ENCODE data around the gene CEBPZ. TPM values are rescaled to one million over a fixed set of nuclear protein-coding genes. Genes with fewer than 3 reads are reported as not detected.
A peak's percentile ranks its signal among the peaks of the same experiment; 100 is the strongest.

CEBPZ gene
- total RNA-seq, 2 experiments from 2014 or later: 69.2 to 78.6 TPM

DNA sequence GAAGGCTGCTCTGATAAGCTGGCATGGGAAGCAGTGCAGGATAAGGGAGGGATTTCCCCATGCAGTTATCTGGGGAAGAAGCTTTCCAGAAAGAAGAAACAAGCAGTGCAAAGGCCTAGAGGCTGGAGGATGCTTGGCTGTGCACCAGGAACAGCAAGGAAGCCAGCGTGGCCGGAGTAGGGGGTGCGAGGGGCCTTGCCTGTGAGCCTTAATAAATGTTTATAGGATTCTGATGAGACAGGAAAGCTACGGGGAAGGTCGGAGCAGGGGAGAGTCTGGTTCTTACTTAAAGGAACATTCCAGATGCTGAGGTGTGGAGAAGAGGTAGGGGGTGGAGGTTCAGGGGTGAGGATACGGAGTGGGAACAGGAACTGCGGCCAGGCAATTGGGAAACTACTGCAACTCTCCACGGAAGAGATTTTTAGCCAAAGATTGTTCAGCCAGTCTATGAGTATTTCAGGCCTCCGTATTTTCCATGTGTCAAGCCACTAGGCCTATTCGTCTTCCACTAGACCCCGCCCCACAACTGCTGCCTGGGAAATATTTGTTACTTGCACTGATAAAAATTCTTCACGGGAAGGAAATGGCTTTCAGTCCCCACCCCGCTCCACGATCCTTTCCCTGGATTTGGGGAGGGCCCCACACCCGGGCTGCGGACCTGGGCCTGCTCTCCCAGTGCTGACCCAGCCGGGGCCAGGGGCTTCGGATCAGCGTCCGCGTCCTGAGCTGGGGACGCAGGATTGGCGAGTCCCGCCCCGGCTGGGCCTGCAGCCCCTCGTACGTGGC, 75.1 kb downstream of the CEBPZ start:
- intact Hi-C loops (cut with micrococcal nuclease): no loop called here
- peaks cover 32% of the 10 kb centered on the region for H3K36me3 Mint-ChIP-seq (ENCODE audit: low read depth)
- TF ChIP-seq, protein P1, sequence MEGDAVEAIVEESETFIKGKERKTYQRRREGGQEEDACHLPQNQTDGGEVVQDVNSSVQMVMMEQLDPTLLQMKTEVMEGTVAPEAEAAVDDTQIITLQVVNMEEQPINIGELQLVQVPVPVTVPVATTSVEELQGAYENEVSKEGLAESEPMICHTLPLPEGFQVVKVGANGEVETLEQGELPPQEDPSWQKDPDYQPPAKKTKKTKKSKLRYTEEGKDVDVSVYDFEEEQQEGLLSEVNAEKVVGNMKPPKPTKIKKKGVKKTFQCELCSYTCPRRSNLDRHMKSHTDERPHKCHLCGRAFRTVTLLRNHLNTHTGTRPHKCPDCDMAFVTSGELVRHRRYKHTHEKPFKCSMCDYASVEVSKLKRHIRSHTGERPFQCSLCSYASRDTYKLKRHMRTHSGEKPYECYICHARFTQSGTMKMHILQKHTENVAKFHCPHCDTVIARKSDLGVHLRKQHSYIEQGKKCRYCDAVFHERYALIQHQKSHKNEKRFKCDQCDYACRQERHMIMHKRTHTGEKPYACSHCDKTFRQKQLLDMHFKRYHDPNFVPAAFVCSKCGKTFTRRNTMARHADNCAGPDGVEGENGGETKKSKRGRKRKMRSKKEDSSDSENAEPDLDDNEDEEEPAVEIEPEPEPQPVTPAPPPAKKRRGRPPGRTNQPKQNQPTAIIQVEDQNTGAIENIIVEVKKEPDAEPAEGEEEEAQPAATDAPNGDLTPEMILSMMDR (IDR thresholded peaks at IDR 0.05): no peak
- H3K4me1 Mint-ChIP-seq (ENCODE audit: low read depth): peaks cover 43% of the 10 kb centered on the region
- ChIA-PET POLR2A (interaction anchor here (0.8 to 1.8 kb wide), 12 partner anchors 8 to 168 kb away, joined by 3 to 8 read pairs (median 4); partner anchors contain the start of gene SULT6B1), CTCF (interaction anchor here (1.0 to 2.2 kb wide), 2 partner anchors 12 to 75 kb away, joined by 3 to 5 read pairs; partner anchors contain the start of genes CEBPZ and NDUFAF7)
- H3K27ac Mint-ChIP-seq: peak overlapping the region; percentile 92
- DNase-seq (peak; percentile 56), ATAC-seq (peak; percentile 31)
- H3K4me3 Mint-ChIP-seq: peak overlapping the region; percentile 93
- peaks cover 2% of the 10 kb centered on the region for H3K9me3 Mint-ChIP-seq
- H3K27me3 Mint-ChIP-seq: no peaks in the 10 kb centered on the region

DNA sequence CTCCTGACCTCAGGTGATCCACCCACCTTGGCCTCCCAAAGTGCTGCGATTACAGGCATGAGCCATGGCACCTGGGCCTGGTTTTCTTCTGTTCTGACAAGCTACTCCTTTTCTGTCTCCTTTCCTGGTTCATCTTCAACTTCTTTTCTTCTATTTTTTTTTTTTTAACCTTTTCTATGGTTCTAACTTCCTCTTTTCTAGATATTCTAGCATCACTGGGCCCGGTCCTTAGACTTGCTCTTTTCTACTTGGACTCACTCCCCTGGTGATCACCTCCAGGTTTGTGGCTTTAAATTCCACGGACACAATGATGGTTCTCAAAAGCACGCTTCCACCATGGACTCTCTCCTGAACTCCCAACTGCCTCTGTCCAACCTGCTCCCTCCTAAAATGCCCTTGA, 76.6 kb downstream of the CEBPZ start:
- POLR2A ChIA-PET: interaction anchor here (0.6 to 1.0 kb wide), 2 partner anchors 14 to 395 kb away, joined by 3 to 4 read pairs; no protein-coding TSS in a partner anchor
- Mint-ChIP-seq H3K9me3 (peaks cover 2% of the 10 kb centered on the region), H3K27ac (peak overlapping the region; percentile 11), H3K36me3 (ENCODE audit: low read depth) (peaks cover 35% of the 10 kb centered on the region), H3K4me1 (ENCODE audit: low read depth) (peaks cover 51% of the 10 kb centered on the region), H3K4me3 (no peak overlapping the region), H3K27me3 (no peaks in the 10 kb centered on the region)
- DNase-seq (no peak), ATAC-seq (no peak)
- CTCF ChIA-PET: no interaction called here
- TF ChIP-seq, protein P1 (IDR thresholded peaks at IDR 0.05): no peak
- intact Hi-C loops (cut with micrococcal nuclease): no loop called here

DNA sequence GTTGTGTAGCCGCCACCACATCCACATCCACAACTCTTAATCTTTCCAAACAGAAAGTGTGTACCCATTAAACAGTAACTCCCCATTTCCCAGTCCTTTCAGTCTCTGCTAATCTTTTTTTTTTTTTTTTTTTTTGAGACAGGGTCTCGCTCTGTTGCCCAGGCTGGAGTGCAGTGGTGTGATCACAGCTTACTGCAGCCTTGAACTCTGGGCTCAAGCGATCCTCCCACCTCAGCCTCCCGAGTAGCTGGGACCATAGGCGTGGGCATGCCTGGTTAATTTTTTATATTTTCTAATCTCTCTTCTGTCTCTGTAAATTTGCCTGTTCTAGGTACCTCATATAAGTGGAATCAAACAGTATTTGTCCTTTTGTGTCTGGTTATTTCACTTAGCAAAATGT, 78.2 kb downstream of the CEBPZ start:
- peaks cover 2% of the 10 kb centered on the region for H3K9me3 Mint-ChIP-seq
- H3K4me3 Mint-ChIP-seq: no peak overlapping the region
- POLR2A ChIA-PET: interaction anchor here (1.0 kb wide), 1 partner anchor 13 kb away, joined by 3 read pairs; no protein-coding TSS in a partner anchor
- peak overlapping the region; percentile 27 for H3K27ac Mint-ChIP-seq
- peaks cover 50% of the 10 kb centered on the region for H3K4me1 Mint-ChIP-seq (ENCODE audit: low read depth)
- TF ChIP-seq, protein P1 (IDR thresholded peaks at IDR 0.05): no peak
- intact Hi-C loops (cut with micrococcal nuclease): no loop called here
- CTCF ChIA-PET: interaction anchor here (0.6 to 1.3 kb wide), 2 partner anchors 16 to 309 kb away, joined by 3 read pairs; no protein-coding TSS in a partner anchor
- DNase-seq (no peak), ATAC-seq (no peak)
- H3K36me3 Mint-ChIP-seq (ENCODE audit: low read depth): peaks cover 43% of the 10 kb centered on the region
- no peaks in the 10 kb centered on the region for H3K27me3 Mint-ChIP-seq

Other genes with a start within 250 kb of the CEBPZ start
- 10 to 100 TPM; 15.2 to 18.2 TPM for gene HEATR5B, start 147.2 kb downstream of the CEBPZ start, total RNA-seq
- gene GPATCH11, start 147.1 kb downstream of the CEBPZ start, total RNA-seq: 10 to 100 TPM in 1 of 2 experiments, 1 to 10 TPM in 1; 9.9 to 11.7 TPM
- 10 to 100 TPM; 43.1 to 49.3 TPM for gene EIF2AK2, start 74.6 kb downstream of the CEBPZ start, total RNA-seq
- not detected for gene SULT6B1, start 42.9 kb downstream of the CEBPZ start, total RNA-seq
- gene CEBPZOS, start 35.1 kb downstream of the CEBPZ start, total RNA-seq: 10 to 100 TPM; 43.7 to 48.4 TPM
- 10 to 100 TPM; 18.4 to 22.5 TPM for gene NDUFAF7, start 62 bp upstream of the CEBPZ start, total RNA-seq
- gene PRKD3, start 93.2 kb upstream of the CEBPZ start, total RNA-seq: 10 to 100 TPM; 23.8 to 25.6 TPM
- gene QPCT, start 113.0 kb upstream of the CEBPZ start, total RNA-seq: under 1 TPM; 0.29 to 0.56 TPM

Data from activated CD8-positive, alpha-beta T cell treated with anti-CD3 and anti-CD28 coated beads for 36 hours (primary cell).